Anterior cingulate cortex (tissue), 58 donors: ENCODE results near the gene MICALL2.

Source experiments
- DNase-seq, 58 donors: peaks; one replicate each; lab custom pipeline; 2025; lab: John Stamatoyannopoulos, UW

Gene MICALL2

DNA sequence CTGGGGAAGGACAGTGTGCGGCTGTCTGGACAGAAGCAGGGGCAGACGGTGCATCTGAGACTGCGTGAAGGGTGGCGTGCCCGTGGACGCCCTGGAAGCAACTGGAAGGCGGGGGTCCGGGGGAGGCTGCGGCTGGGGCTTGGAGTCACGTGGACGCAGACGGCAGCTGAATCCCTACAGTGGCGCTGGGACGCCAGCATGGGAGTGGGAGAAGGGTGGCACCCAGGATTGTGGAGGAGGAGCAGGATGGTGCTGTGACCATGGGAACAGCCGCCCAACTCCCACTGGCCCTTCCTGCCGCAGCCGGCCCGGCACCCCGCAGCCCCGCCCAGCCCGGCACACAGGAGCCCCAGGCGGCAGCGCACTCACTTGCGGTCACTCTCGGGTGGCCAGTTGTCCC is 35.2 kb upstream of the MICALL2 start:
- DNase-seq: peak in 21 of 58 donors; percentile 7 to 67 (median 25)

- DNase-seq: no peak
These were observed 34.3 kb upstream of the MICALL2 start for GRCh38 chr7:1493571-1493970.

DNA sequence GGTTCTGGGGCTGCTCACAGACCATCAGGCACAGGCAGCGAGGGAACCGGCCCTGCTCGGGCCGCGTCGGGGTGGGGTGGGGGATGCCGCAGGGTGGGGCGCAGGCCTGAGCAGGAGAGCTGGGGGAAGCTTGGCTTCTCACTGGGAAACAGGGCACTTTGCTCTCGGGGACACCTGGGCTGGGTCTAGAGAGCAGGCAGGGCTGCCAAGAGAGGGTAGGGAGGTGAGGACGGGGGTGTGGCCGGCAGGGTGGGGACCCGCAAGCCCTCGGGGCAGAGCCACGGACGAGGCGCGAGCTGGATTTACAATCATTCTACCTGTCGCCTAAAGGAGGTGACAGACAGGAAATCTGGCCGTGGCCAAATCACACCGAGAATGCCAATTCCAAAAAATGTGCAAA is 33.9 kb upstream of the MICALL2 start:
- no peak for DNase-seq

DNA sequence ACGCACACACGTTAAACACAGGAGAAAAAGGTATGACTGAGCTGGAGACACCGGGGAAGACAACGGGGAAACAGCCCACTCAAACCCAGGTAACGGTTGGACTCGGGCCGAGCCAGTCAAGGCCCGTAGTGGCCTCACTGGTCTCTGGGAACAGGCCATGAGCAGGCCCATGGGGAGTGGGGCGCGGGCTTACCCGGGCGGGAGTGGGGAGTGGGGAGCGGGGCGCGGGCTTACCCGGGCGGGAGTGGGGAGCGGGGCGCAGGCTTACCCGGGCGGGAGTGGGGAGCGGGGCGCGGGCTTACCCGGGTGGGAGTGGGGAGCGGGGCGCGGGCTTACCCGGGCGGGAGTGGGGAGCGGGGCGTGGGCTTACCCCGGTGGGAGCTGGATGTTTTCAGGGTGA is 33.4 kb upstream of the MICALL2 start:
- no peak for DNase-seq

DNA sequence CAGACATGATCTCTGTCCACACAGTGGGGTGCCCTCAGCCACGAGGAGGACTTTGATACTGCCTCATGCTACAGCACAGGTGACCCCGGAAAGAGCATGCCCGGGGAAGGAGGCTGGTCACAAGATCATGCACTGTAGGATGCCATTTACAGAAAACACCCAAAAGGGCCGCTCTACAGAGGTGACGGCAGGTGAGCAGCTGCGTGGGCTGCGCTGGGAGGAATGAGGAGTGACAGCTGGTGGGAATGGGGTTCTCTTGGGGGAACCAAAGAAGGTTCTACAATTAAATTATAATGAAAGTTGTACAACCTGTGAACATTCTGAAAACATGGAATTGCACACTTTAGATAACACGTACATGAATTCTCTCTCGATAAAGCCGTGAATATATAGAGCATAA is 33.0 kb upstream of the MICALL2 start:
- DNase-seq: no peak

GRCh38 chr7:1490837-1491236 is 31.6 kb upstream of the MICALL2 start:
- no peak for DNase-seq

DNA sequence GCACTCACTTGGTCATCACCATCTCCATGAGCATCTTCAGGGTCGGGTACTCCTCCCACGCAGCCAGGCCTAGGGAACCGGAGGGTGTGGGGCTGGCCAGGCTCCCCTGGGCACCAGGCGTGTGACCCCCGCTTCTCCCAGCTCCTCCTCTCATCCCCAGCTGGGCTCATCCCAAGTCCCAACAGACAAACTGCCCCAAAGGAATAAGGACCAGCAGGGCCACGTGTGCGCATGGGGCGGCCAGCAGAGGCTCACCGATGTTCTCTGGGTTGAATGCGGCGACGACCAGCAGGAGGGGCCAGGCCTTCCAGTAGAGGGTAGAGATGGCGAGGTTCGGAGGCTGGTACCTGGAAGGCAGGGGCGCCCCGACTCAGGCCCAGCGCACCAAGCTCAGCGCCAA is 30.1 kb upstream of the MICALL2 start:
- no peak for DNase-seq

- no peak for DNase-seq
These were observed 28.7 kb upstream of the MICALL2 start for GRCh38 chr7:1488016-1488415.

DNA sequence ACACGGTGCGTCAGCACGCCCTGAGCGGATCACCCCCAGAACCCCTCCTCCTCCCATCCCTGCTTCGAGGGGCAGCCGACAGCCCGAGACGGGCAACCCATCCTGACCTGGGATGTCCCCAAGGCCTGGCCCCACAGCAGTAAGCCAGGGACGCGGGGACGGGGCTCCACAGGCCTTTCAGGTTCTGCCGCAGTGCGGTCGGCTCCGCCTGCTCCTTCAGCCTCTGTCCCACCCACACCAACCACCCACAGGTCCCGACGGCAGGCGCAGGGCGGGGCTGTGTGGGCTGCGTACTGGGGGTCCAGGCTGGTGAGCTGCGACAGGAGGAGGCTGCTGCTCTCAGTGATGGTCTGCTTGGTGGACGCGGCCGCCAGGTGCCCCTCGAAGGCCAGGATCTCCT is 28.2 kb upstream of the MICALL2 start:
- DNase-seq: no peak

GRCh38 chr7:1486571-1486970 is 27.3 kb upstream of the MICALL2 start:
- no peak for DNase-seq

DNA sequence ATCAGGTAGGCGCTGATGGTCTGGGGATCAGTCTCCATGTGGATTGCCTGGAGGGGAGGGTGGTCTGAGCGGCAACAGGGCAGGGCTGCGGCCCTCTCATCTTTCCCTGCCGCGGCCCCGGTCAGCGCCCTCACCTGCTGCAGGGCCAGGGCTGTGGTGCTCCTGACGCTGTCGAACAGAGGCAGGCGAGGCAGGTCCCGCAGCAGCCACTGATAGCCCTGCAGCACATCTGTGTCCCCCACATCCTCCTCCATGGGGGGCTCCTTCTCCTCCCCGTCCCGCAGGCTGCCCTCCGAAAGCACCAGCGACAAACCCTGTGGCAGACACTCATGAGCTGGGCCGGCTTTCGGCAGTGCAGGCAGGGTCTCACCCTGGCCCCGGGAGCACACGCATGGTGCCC is 25.9 kb upstream of the MICALL2 start:
- DNase-seq: no peak

DNA sequence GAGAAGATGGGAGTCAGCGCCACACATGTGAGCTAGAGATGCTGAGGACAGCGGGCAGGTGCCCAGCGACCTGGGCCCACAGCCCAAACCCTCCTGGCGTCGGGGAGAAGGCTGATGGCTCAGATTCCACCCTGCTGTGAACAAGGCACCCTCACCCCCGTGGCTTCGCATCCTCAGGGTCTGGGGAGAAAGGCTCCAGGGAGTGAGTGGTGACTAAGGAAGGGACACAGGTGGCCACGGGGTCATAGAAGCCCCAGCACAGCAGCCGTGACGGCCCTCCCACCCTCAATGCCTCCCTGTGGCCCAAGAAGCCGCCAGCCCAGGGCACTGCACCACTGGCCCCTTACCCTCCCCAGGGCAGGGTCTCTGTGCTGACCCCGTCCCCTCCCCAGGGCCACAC is 25.3 kb upstream of the MICALL2 start:
- DNase-seq: no peak

GRCh38 chr7:1483536-1484505 is 24.6 kb upstream of the MICALL2 start:
- DNase-seq: no peak

DNA sequence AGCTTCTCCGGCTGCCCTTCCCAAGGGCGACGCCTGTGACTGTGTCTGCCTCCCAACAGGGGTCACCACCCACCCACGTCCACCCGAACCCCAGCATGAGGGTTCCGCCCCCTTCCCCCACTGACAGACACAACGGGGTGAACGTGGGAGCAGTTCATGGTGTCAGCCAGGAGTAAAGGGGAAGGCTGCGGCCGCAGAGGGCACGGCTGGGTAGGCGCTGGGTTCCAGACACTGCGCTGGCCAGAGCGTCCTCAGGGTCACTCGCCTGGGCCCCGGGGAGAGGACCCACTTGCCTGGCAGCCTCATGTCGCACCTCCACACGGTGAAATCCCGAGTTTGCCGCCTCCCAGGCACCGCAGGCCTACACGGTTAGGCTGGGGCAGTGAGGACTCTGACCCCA is 23.8 kb upstream of the MICALL2 start:
- no peak for DNase-seq

DNA sequence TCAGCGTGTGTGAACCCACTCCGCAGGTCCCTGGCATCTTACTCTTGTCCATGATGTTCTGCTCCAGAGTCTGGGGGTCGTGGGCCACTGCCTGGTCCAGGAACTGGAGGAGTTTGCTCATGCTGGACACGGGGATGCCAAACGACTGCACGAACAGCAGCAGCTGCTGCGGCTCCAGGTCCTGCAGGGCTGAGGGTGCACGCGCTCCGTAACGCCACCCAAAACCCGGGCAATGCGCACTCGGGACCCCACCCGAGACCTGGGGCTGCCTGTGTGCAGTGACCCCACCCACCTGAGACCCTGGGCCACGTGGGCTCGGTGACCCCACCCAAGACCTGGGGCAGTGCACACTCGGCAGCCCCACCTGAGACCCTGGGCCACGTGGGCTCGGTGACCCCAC is 22.0 kb upstream of the MICALL2 start:
- no peak for DNase-seq

GRCh38 chr7:1480670-1481069 is 21.4 kb upstream of the MICALL2 start:
- DNase-seq: no peak

GRCh38 chr7:1479287-1479686 is 20.0 kb upstream of the MICALL2 start:
- DNase-seq: no peak

GRCh38 chr7:1478480-1478879 is 19.2 kb upstream of the MICALL2 start:
- DNase-seq: no peak

- no peak for DNase-seq
These were observed 17.6 kb upstream of the MICALL2 start for GRCh38 chr7:1476859-1477258.

DNA sequence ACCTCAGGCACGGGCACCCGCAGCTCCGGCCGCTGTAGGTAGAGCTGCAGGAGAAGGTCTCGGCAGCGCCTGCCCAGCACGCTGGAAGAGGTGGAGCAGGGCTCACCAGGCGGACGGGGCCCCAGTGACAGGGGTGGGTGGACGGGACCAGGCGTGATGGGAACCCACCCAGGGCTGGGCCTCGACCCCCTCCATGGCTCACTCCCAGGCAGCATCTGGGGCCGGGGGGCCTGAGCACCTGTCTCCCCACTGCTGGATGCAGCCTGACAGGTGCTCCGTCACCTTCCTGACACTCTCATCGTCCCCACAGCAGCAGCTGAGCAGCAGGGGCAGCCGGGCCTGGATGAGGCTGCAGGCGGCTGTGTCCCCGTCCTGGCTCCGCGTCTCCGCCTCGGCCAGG is 16.7 kb upstream of the MICALL2 start:
- DNase-seq: no peak

GRCh38 chr7:1475393-1475792 is 16.1 kb upstream of the MICALL2 start:
- no peak for DNase-seq

- no peak for DNase-seq
These were observed 15.5 kb upstream of the MICALL2 start for GRCh38 chr7:1474736-1475135.
